Measurements from ENCODE around the gene AIFM3.
"Not testable (repeated sequence)": the region's sequence is repeated elsewhere in the genome, so short reads cannot be mapped to it uniquely, and the experiment has no call there.

AIFM3 gene

DNA sequence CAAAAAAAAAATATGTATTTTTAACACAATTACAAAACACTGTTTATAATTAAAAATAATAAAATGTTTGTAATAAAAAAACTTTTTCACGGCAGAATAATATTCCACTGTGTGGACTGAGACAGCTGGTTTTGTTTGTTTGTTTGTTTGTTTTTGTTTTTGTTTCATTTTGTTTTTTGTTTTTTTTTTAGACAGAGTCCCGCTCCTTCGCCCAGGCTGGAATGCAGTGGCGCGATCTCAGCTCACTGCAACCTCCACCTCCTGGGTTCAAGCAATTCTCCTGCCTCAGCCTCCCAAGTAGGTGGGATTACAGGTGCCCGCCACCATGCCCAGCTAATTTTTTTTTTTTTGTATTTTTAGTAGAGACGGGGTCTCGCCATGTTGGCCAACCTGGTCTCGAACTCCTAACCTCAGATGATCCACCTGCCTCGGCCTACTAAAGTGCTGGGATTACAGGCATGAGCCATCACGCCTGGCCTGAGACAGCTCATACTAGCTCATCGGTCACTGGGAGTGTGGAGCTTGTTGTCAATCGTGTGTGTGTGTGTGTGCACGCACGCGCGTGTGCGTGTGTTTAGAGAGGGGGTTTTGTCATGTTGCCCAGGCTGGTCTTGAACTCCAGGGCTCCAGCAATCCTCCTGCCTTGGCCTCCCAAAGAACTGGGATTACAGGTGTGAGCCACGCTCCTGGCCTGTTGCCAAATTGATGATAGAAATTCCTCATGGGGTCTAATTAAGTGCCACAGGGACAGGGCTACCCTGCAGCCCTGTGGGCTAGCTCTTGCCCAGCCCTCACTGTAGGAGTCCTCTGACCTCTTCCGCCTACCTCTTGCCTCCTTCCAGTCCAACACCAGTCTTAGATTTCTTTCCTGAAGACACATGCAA lies 7.2 kb upstream of the AIFM3 start:
- no peak for DNase-seq

- no peak for DNase-seq
Measured at GRCh38 chr22:20960609-20961008, 6.4 kb upstream of the AIFM3 start.

GRCh38 chr22:20962491-20962945 lies 4.5 kb upstream of the AIFM3 start:
- DNase-seq, result no peak

GRCh38 chr22:20963201-20964052 lies 3.6 kb upstream of the AIFM3 start:
- DNase-seq, result no peak

DNA sequence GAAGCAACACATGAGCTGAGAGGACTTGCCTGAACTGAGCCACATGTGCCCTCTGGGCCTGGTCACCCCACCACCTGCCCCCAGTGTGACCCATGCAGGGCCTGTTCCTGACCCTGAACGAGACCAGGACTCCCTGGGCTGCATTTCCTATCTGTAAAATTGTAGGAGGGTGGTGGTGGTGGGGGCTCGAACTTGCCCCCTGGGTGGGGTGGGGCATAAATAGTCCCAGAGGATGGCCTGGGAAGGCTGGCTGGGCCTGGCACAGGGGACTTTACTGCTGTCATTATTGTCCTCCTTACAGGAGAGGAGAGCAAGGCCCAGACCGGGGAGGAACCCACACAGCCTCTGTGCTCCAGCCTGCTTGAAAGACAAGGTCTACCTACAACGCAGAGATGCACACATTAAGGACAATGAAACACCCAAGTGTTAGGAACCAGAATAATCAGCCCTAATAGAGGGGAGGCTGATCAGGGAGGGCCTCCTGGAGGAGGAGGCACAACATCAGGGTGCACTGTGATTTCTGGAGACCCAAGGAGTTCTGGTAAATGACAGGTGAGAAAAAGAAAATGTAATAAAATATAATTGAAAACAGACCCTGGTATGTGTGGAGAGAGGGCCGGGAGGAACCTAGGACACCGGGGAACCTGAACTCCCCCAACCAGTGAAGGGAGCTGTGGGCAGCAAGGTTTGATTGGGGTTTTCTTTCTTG lies 2.8 kb upstream of the AIFM3 start:
- no peak for DNase-seq

GRCh38 chr22:20964799-20965103 lies 2.3 kb upstream of the AIFM3 start:
- no peak for DNase-seq

GRCh38 chr22:20965104-20965887 lies 1.8 kb upstream of the AIFM3 start:
- DNase-seq, result no peak

- DNase-seq, result no peak
Measured at GRCh38 chr22:20965888-20966855, 883 bp upstream of the AIFM3 start.

- DNase-seq, result no peak
Measured at GRCh38 chr22:20967697-20968211, 699 bp downstream of the AIFM3 start.

- no peak for DNase-seq
Measured at GRCh38 chr22:20968281-20968977, 1.4 kb downstream of the AIFM3 start.

GRCh38 chr22:20970939-20971657 lies 4.0 kb downstream of the AIFM3 start:
- DNase-seq, result no peak

- DNase-seq, result not testable (repeated sequence)
Measured at GRCh38 chr22:20972014-20972694, 5.1 kb downstream of the AIFM3 start.

- DNase-seq, result no peak
Measured at GRCh38 chr22:20972933-20973577, 6.0 kb downstream of the AIFM3 start.

DNA sequence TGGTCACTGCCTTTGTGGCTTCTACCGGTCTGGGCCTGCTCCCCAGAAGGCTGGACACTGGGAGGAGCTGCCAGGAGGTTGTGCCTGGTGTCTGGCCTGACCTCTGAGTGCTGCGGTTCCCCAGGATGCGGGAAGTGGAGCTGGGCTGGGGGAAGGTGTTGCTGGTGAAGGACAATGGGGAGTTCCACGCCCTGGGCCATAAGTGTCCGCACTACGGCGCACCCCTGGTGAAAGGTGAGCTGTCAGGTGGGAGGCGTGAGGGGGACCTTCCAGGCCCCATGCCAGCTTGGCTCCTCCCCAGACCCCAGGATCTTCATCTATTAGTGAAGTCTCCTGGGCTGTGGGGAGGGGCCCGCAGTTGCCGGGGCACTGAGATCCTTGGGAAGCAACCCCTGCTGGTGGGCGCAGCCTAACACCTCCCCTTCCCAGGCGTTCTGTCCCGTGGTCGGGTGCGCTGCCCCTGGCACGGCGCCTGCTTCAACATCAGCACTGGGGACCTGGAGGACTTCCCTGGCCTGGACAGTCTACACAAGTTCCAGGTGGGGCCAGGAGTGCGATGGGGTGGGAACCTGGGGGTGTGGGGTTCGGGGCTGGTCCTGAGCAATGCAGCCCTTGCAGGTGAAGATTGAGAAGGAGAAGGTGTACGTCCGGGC lies 6.7 kb downstream of the AIFM3 start:
- no peak for DNase-seq

- no peak for DNase-seq
Measured at GRCh38 chr22:20974336-20974955, 7.4 kb downstream of the AIFM3 start.

- no peak for DNase-seq
Measured at GRCh38 chr22:20975541-20976290, 8.7 kb downstream of the AIFM3 start.

Measured in activated CD8-positive, alpha-beta memory T cell treated with anti-CD3 and anti-CD28 coated beads, Interleukin-2, amount 50 U/mL, for 4 hours (primary cell).